OCI-LY7 (cell line): ENCODE results near the gene HASPIN. TPM values are rescaled to one million over a fixed set of nuclear protein-coding genes. Genes with fewer than 3 reads are reported as not detected.

Source experiments
- BruUV-seq: library from RNA; stranded (reverse); fragments of 400-500 nt; replicated peaks from 2 replicates; lab custom pipeline; 2021; lab: Mats Ljungman, UMichigan
- CTCF ChIA-PET: fragments of 300-600 bp; sonication (Branson Sonifier 250); formaldehyde crosslinking; loops from one replicate; lab custom pipeline; 2022; ENCODE audit warnings: antibody characterized with exemption; ENCODE audit not compliant: unreplicated experiment; lab: Charles Lee
- POLR2A ChIA-PET: fragments of 300-600 bp; sonication (Branson Sonifier 250); formaldehyde crosslinking; loops from one replicate; lab custom pipeline; 2022; ENCODE audit warnings: antibody characterized with exemption; lab: Charles Lee
- DNase-seq: peaks from one replicate; pipeline ENCODE4 v3.0.0-alpha.2; 2015; ENCODE audit warnings: low spot score
- H2AFZ ChIP-seq: fragments of 200-600 bp; sonication (generic), shearing (Covaris generic); 2 replicates; pipeline ENCODE4 v1.6.1; 2014; ENCODE audit warnings: mild to moderate bottlenecking, antibody characterized with exemption, low read length, moderate library complexity
- H3K27ac ChIP-seq: fragments of 200-600 bp; sonication (generic); 2 replicates; pipeline ENCODE4 v1.5.1; 2014; ENCODE audit warnings: mixed run types, low read depth, mild to moderate bottlenecking, moderate library complexity, low read length, inconsistent platforms; ENCODE audit not compliant: poor library complexity, severe bottlenecking
- H3K36me3 ChIP-seq: fragments of 200-600 bp; sonication (generic); 2 replicates; pipeline ENCODE4 v1.6.1; 2014; ENCODE audit warnings: mild to moderate bottlenecking, antibody characterized with exemption, low read length, moderate library complexity, mixed read lengths; ENCODE audit not compliant: insufficient read depth
- H3K4me1 ChIP-seq: fragments of 200-600 bp; sonication (generic); 2 replicates; pipeline ENCODE4 v1.5.1; 2014; ENCODE audit warnings: mild to moderate bottlenecking, low read length; ENCODE audit not compliant: insufficient read depth, poor library complexity, severe bottlenecking
- H3K4me2 ChIP-seq: fragments of 200-600 bp; sonication (generic); 2 replicates; pipeline ENCODE4 v1.6.1; 2014; ENCODE audit warnings: mild to moderate bottlenecking, low read length
- H3K4me3 ChIP-seq: fragments of 200-600 bp; sonication (generic); 2 replicates; pipeline ENCODE4 v1.5.1; 2014; ENCODE audit warnings: mild to moderate bottlenecking, low read depth, low read length; ENCODE audit not compliant: poor library complexity, severe bottlenecking
- H3K79me2 ChIP-seq: fragments of 200-600 bp; sonication (generic); 2 replicates; pipeline ENCODE4 v1.6.1; 2016; ENCODE audit warnings: low read depth, mild to moderate bottlenecking, low read length, moderate library complexity, mixed read lengths; ENCODE audit not compliant: insufficient read depth
- H3K9me2 ChIP-seq: fragments of 200-600 bp; sonication (generic); 2 replicates; pipeline ENCODE4 v1.6.1; 2016; ENCODE audit warnings: mild to moderate bottlenecking, low read length, mixed read lengths; ENCODE audit not compliant: insufficient read depth
- H3K9me3 ChIP-seq: fragments of 200-600 bp; sonication (generic); 2 replicates; pipeline ENCODE4 v1.6.1; 2014; ENCODE audit warnings: mild to moderate bottlenecking, mixed run types, low read length, mixed read lengths
- H4K20me1 ChIP-seq: fragments of 200-600 bp; sonication (generic); 2 replicates; pipeline ENCODE4 v1.6.1; 2014; ENCODE audit warnings: mild to moderate bottlenecking, antibody characterized with exemption, low read length, moderate library complexity, mixed read lengths; ENCODE audit not compliant: insufficient read depth
- EZH2phosphoT487 ChIP-seq: fragments of 200-600 bp; sonication (generic); IDR thresholded peaks from 2 replicates; pipeline ENCODE4 v1.6.1; 2018; ENCODE audit warnings: low read depth, borderline replicate concordance, mild to moderate bottlenecking, mixed run types, antibody characterized with exemption, low read length, moderate library complexity, mixed read lengths
- intact Hi-C: fragments of 100-400 bp; cut with micrococcal nuclease; formaldehyde crosslinking; loops from one replicate; pipeline ENCODE4 v1.10.0; 2022; ENCODE audit not compliant: unreplicated experiment
- total RNA-seq, 2 experiments: library from RNA; depleted of rRNA in 1 of 2; stranded (reverse); fragments of >200 nt in 1 of 2; shearing (Covaris generic) in 1 of 2; gene quantifications; 2 replicates each; pipeline ENCODE4 v1.2.3, GENCODE V29; 2014 to 2022
- TF ChIP-seq, protein P1 (sequence below): fragments of 200-600 bp; sonication (generic); conservative IDR thresholded peaks from 2 replicates; pipeline ENCODE4 v1.5.1; 2014; ENCODE audit warnings: mild to moderate bottlenecking, antibody characterized with exemption, low read length, moderate library complexity, mixed read lengths

The HASPIN gene
- total RNA-seq, 2 experiments from 2014 or later: 66.2 to 88.6 TPM

DNA sequence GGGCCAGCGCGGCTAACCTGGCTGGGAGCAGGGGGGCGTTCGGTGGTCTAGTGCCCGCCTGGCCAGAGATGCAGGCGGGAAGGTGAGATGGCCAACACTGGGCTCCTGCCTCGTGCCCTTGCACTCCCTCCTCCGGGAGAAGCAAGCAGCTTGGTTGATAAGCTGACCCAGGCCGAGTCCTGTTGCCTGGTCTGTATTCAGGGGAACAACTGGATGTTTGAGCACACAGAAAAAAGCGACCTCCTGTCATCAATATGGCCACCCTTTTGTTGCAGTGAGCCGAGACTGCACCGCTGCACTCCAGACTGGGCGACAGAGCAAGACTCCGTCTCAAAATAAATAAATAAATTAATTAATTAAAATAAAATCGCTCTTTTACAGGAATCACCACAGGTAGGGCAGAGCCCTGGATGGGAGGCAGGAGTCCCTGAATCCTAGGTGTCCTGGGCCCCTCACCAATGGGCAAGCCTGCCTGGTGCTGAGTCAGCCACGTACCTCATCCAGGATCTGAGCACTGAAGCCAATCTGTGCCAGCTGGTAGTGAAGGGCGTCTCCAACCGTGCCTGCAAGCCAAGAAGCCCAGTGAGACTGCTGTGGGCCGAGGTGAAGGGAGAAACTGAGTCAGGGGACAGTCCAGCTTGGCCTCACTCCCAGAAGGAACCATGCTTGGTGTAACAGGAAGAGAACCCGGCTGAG is 31.8 kb downstream of the HASPIN start:
- H3K4me1 ChIP-seq: no peaks in the 10 kb centered on the region
- BruUV-seq: no TSS peak
- no peak overlapping the region for H3K4me2 ChIP-seq
- H3K36me3 ChIP-seq: no peaks in the 10 kb centered on the region
- intact Hi-C loops: no loop called here
- ChIA-PET POLR2A (interaction anchor here (0.6 to 0.8 kb wide), 3 partner anchors 10 to 90 kb away, joined by 3 to 10 read pairs (median 3); no protein-coding TSS in a partner anchor), CTCF (no interaction called here)
- H3K4me3 ChIP-seq: no peak overlapping the region
- H3K9me2 ChIP-seq: no peaks in the 10 kb centered on the region
- H2AFZ ChIP-seq: no peak overlapping the region
- no peak overlapping the region for H3K27ac ChIP-seq
- no peaks in the 10 kb centered on the region for H3K79me2 ChIP-seq
- TF ChIP-seq, protein P1, sequence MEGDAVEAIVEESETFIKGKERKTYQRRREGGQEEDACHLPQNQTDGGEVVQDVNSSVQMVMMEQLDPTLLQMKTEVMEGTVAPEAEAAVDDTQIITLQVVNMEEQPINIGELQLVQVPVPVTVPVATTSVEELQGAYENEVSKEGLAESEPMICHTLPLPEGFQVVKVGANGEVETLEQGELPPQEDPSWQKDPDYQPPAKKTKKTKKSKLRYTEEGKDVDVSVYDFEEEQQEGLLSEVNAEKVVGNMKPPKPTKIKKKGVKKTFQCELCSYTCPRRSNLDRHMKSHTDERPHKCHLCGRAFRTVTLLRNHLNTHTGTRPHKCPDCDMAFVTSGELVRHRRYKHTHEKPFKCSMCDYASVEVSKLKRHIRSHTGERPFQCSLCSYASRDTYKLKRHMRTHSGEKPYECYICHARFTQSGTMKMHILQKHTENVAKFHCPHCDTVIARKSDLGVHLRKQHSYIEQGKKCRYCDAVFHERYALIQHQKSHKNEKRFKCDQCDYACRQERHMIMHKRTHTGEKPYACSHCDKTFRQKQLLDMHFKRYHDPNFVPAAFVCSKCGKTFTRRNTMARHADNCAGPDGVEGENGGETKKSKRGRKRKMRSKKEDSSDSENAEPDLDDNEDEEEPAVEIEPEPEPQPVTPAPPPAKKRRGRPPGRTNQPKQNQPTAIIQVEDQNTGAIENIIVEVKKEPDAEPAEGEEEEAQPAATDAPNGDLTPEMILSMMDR: no peak
- TF ChIP-seq EZH2phosphoT487: no peak
- DNase-seq: no peak
- H4K20me1 ChIP-seq: no peaks in the 10 kb centered on the region
- no peaks in the 10 kb centered on the region for H3K9me3 ChIP-seq

DNA sequence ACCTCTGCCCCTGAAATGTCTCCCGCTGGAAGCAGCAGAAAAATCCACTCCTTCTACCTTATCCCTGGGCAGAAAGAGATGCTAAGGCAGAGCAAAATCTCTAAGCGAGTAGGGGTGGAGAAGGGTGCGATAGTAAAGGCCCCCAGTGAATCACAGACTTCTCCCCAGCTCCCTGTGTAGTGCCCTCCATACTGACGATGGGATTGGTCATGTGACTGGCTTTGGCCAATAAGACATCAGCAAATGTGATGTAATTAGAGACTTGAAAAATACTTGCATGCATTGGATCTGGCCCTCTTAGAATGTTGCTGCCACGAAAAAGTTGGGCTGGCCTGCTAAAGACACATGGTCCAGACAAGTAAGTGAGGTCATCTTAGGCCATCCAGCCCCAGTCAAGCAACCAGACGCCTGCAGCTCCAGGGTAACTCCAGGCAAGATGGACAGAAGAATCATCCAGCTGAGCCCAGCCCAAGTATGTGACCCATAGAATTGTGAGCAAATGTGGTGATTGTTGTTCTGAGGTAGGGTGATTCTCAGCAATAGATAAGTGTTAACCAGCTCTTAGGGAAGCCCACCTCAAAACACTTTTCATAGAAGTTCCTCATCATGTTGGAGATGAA is 36.0 kb downstream of the HASPIN start:
- intact Hi-C loops: no loop called here
- H3K4me2 ChIP-seq: no peak overlapping the region
- TF ChIP-seq EZH2phosphoT487: no peak
- TF ChIP-seq, protein P1: no peak
- no peak overlapping the region for H3K27ac ChIP-seq
- no peaks in the 10 kb centered on the region for H3K36me3 ChIP-seq
- no peaks in the 10 kb centered on the region for H3K9me2 ChIP-seq
- POLR2A ChIA-PET: no interaction called here
- H3K79me2 ChIP-seq: no peaks in the 10 kb centered on the region
- BruUV-seq: no TSS peak
- H3K4me3 ChIP-seq: no peak overlapping the region
- no peaks in the 10 kb centered on the region for H3K4me1 ChIP-seq
- CTCF ChIA-PET: no interaction called here
- no peaks in the 10 kb centered on the region for H4K20me1 ChIP-seq
- no peak overlapping the region for H2AFZ ChIP-seq
- DNase-seq: no peak
- no peaks in the 10 kb centered on the region for H3K9me3 ChIP-seq
